GM23338 (cell line): Measurements from ENCODE around the gene MBD5.

Source experiments
- CREB1 ChIP-seq: fragments of 250-450 bp; sonication (Bioruptor Pico); IDR thresholded peaks from 2 replicates; pipeline ENCODE4 v1.5.0; 2020; ENCODE audit warnings: low read depth, mild to moderate bottlenecking, moderate library complexity
- EZH2 ChIP-seq: fragments of 200-600 bp; sonication (generic); IDR thresholded peaks from one replicate; pipeline ENCODE4 v1.8.0; 2017; ENCODE audit warnings: antibody characterized with exemption, mild to moderate bottlenecking, low read depth; ENCODE audit not compliant: unreplicated experiment
- EZH2phosphoT487 ChIP-seq: fragments of 200-600 bp; sonication (generic); IDR thresholded peaks from one replicate; pipeline ENCODE4 v1.8.1; 2018; ENCODE audit warnings: antibody characterized with exemption; ENCODE audit not compliant: unreplicated experiment
- JUNB ChIP-seq: IDR thresholded peaks from one replicate; pipeline ENCODE4 v1.6.1; 2016; ENCODE audit warnings: antibody characterized with exemption; ENCODE audit not compliant: unreplicated experiment
- NANOG ChIP-seq: IDR thresholded peaks from 2 replicates; pipeline ENCODE4 v1.6.1; 2016; ENCODE audit warnings: antibody characterized with exemption, borderline replicate concordance
- POLR2AphosphoS5 ChIP-seq: IDR thresholded peaks from 2 replicates; pipeline ENCODE4 v1.6.1; 2016; ENCODE audit warnings: antibody characterized with exemption, low read depth
- STAT1 ChIP-seq: IDR thresholded peaks from one replicate; pipeline ENCODE4 v1.6.1; 2016; ENCODE audit warnings: antibody characterized with exemption; ENCODE audit not compliant: unreplicated experiment
- ZNF114 ChIP-seq: fragments of 250-450 bp; sonication (Bioruptor Pico); IDR thresholded peaks from 2 replicates; pipeline ENCODE4 v1.5.0; 2020; ENCODE audit warnings: mild to moderate bottlenecking, moderate library complexity
- TF ChIP-seq, protein P1 (sequence below), 2 experiments: fragments of 200-600 bp in 1 of 2; sonication (generic) in 1 of 2; conservative IDR thresholded peaks; 2 replicates each; pipeline versions ENCODE4 v1.5.1 to v1.6.1; 2016 to 2017; ENCODE audit warnings: antibody characterized with exemption in 2 of 2, low read depth in 2 of 2, mild to moderate bottlenecking in 2 of 2, moderate library complexity in 1 of 2
- TF ChIP-seq, protein P2 (sequence below): IDR thresholded peaks from one replicate; pipeline ENCODE4 v1.6.1; 2018; ENCODE audit warnings: antibody characterized with exemption; ENCODE audit not compliant: unreplicated experiment
- TF ChIP-seq, protein P3 (sequence below): fragments of 250-450 bp; sonication (Bioruptor Pico); IDR thresholded peaks from 2 replicates; pipeline ENCODE4 v1.5.0; 2020; ENCODE audit warnings: mild to moderate bottlenecking, moderate library complexity
- TF ChIP-seq, protein P4 (sequence below): IDR thresholded peaks from 2 replicates; pipeline ENCODE4 v1.6.1; 2016; ENCODE audit warnings: antibody characterized with exemption

DNA sequence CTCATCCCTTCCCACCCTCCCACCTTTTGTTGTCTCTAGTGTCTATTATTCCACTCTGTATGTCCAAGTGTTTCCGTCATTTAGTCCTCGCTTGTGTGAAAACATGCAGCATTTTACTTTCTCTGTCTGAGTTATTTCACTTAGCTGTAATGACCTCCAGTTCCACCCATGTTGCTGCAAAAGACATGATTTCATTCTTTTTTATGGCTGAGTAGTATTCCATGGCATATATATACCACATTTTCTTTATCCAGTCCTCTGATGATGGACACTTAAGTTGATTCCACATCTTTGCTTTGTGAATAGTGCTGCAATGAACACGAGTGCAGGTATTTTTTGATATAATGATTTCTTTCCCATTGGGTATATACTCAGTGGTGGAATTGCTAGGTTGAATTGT is 296.7 kb downstream of the MBD5 start:
- TF ChIP-seq CREB1 (no peak), POLR2AphosphoS5 (no peak), EZH2 (no peak), JUNB (no peak), EZH2phosphoT487 (no peak), STAT1 (no peak), NANOG (no peak), ZNF114 (CRISPR knock-in tag) (no peak)
- TF ChIP-seq, protein P1, sequence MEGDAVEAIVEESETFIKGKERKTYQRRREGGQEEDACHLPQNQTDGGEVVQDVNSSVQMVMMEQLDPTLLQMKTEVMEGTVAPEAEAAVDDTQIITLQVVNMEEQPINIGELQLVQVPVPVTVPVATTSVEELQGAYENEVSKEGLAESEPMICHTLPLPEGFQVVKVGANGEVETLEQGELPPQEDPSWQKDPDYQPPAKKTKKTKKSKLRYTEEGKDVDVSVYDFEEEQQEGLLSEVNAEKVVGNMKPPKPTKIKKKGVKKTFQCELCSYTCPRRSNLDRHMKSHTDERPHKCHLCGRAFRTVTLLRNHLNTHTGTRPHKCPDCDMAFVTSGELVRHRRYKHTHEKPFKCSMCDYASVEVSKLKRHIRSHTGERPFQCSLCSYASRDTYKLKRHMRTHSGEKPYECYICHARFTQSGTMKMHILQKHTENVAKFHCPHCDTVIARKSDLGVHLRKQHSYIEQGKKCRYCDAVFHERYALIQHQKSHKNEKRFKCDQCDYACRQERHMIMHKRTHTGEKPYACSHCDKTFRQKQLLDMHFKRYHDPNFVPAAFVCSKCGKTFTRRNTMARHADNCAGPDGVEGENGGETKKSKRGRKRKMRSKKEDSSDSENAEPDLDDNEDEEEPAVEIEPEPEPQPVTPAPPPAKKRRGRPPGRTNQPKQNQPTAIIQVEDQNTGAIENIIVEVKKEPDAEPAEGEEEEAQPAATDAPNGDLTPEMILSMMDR (conservative IDR thresholded peaks at IDR 0.05; ENCODE audit: low read depth in 2 of 2): no peak
- TF ChIP-seq, protein P2, sequence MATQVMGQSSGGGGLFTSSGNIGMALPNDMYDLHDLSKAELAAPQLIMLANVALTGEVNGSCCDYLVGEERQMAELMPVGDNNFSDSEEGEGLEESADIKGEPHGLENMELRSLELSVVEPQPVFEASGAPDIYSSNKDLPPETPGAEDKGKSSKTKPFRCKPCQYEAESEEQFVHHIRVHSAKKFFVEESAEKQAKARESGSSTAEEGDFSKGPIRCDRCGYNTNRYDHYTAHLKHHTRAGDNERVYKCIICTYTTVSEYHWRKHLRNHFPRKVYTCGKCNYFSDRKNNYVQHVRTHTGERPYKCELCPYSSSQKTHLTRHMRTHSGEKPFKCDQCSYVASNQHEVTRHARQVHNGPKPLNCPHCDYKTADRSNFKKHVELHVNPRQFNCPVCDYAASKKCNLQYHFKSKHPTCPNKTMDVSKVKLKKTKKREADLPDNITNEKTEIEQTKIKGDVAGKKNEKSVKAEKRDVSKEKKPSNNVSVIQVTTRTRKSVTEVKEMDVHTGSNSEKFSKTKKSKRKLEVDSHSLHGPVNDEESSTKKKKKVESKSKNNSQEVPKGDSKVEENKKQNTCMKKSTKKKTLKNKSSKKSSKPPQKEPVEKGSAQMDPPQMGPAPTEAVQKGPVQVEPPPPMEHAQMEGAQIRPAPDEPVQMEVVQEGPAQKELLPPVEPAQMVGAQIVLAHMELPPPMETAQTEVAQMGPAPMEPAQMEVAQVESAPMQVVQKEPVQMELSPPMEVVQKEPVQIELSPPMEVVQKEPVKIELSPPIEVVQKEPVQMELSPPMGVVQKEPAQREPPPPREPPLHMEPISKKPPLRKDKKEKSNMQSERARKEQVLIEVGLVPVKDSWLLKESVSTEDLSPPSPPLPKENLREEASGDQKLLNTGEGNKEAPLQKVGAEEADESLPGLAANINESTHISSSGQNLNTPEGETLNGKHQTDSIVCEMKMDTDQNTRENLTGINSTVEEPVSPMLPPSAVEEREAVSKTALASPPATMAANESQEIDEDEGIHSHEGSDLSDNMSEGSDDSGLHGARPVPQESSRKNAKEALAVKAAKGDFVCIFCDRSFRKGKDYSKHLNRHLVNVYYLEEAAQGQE: no peak
- TF ChIP-seq, protein P3, sequence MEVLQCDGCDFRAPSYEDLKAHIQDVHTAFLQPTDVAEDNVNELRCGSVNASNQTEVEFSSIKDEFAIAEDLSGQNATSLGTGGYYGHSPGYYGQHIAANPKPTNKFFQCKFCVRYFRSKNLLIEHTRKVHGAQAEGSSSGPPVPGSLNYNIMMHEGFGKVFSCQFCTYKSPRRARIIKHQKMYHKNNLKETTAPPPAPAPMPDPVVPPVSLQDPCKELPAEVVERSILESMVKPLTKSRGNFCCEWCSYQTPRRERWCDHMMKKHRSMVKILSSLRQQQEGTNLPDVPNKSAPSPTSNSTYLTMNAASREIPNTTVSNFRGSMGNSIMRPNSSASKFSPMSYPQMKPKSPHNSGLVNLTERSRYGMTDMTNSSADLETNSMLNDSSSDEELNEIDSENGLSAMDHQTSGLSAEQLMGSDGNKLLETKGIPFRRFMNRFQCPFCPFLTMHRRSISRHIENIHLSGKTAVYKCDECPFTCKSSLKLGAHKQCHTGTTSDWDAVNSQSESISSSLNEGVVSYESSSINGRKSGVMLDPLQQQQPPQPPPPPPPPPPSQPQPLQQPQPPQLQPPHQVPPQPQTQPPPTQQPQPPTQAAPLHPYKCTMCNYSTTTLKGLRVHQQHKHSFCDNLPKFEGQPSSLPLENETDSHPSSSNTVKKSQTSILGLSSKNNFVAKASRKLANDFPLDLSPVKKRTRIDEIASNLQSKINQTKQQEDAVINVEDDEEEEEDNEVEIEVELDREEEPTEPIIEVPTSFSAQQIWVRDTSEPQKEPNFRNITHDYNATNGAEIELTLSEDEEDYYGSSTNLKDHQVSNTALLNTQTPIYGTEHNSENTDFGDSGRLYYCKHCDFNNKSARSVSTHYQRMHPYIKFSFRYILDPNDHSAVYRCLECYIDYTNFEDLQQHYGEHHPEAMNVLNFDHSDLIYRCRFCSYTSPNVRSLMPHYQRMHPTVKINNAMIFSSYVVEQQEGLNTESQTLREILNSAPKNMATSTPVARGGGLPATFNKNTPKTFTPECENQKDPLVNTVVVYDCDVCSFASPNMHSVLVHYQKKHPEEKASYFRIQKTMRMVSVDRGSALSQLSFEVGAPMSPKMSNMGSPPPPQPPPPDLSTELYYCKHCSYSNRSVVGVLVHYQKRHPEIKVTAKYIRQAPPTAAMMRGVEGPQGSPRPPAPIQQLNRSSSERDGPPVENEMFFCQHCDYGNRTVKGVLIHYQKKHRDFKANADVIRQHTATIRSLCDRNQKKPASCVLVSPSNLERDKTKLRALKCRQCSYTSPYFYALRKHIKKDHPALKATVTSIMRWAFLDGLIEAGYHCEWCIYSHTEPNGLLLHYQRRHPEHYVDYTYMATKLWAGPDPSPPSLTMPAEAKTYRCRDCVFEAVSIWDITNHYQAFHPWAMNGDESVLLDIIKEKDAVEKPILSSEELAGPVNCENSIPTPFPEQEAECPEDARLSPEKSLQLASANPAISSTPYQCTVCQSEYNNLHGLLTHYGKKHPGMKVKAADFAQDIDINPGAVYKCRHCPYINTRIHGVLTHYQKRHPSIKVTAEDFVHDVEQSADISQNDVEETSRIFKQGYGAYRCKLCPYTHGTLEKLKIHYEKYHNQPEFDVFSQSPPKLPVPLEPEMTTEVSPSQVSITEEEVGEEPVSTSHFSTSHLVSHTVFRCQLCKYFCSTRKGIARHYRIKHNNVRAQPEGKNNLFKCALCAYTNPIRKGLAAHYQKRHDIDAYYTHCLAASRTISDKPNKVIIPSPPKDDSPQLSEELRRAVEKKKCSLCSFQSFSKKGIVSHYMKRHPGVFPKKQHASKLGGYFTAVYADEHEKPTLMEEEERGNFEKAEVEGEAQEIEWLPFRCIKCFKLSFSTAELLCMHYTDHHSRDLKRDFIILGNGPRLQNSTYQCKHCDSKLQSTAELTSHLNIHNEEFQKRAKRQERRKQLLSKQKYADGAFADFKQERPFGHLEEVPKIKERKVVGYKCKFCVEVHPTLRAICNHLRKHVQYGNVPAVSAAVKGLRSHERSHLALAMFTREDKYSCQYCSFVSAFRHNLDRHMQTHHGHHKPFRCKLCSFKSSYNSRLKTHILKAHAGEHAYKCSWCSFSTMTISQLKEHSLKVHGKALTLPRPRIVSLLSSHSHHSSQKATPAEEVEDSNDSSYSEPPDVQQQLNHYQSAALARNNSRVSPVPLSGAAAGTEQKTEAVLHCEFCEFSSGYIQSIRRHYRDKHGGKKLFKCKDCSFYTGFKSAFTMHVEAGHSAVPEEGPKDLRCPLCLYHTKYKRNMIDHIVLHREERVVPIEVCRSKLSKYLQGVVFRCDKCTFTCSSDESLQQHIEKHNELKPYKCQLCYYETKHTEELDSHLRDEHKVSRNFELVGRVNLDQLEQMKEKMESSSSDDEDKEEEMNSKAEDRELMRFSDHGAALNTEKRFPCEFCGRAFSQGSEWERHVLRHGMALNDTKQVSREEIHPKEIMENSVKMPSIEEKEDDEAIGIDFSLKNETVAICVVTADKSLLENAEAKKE: no peak
- TF ChIP-seq, protein P4, sequence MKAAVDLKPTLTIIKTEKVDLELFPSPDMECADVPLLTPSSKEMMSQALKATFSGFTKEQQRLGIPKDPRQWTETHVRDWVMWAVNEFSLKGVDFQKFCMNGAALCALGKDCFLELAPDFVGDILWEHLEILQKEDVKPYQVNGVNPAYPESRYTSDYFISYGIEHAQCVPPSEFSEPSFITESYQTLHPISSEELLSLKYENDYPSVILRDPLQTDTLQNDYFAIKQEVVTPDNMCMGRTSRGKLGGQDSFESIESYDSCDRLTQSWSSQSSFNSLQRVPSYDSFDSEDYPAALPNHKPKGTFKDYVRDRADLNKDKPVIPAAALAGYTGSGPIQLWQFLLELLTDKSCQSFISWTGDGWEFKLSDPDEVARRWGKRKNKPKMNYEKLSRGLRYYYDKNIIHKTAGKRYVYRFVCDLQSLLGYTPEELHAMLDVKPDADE: no peak
